Measurements from ENCODE around the gene EFNB3.
A peak's percentile ranks its signal among the peaks of the same experiment; 100 is the strongest.

Gene EFNB3

GRCh38 chr17:7687072-7687907 is 17.7 kb upstream of the EFNB3 start, which contains the start of gene TP53:
Gene TP53, minus strand, starts transcription at chr17:7687490. Its CDS starts 10,896 bp downstream, at chr17:7676594.
- Histone ChIP-seq H3K27ac (ENCODE audit: low read depth, low read length) (peak within 1 kb of the TSS; percentile 84), H3K9me3 (ENCODE audit: insufficient read depth, low read length) (no peaks in the 10 kb centered on the region), H3K79me2 (ENCODE audit: insufficient read depth, low read length) (peaks cover 60% of the 10 kb centered on the region), H3K27me3 (ENCODE audit: low read length) (no peaks in the 10 kb centered on the region), H3K4me3 (ENCODE audit: insufficient read depth, low read length, poor library complexity, severe bottlenecking) (peak within 1 kb of the TSS; percentile 88), H3K9ac (ENCODE audit: low read length) (peak within 1 kb of the TSS; percentile 87), H4K20me1 (ENCODE audit: low read depth, low read length) (peaks cover 25% of the 10 kb centered on the region), H3K9me2 (replicated peaks; ENCODE audit: insufficient read depth, low read length) (no peaks in the 10 kb centered on the region), H3F3A (ENCODE audit: insufficient read depth) (peaks cover 15% of the 10 kb centered on the region), H3K36me3 (ENCODE audit: low read length) (peaks cover 18% of the 10 kb centered on the region), H2AFZ (ENCODE audit: low read depth, low read length, severe bottlenecking) (peak within 1 kb of the TSS; percentile 72), H3K4me2 (ENCODE audit: low read depth, low read length, poor library complexity, severe bottlenecking) (peak within 1 kb of the TSS; percentile 78)
- no peak for TF ChIP-seq EZH2phosphoT487 (conservative IDR thresholded peaks at IDR 0.05; ENCODE audit: low read length)
- TF ChIP-seq, protein P1, sequence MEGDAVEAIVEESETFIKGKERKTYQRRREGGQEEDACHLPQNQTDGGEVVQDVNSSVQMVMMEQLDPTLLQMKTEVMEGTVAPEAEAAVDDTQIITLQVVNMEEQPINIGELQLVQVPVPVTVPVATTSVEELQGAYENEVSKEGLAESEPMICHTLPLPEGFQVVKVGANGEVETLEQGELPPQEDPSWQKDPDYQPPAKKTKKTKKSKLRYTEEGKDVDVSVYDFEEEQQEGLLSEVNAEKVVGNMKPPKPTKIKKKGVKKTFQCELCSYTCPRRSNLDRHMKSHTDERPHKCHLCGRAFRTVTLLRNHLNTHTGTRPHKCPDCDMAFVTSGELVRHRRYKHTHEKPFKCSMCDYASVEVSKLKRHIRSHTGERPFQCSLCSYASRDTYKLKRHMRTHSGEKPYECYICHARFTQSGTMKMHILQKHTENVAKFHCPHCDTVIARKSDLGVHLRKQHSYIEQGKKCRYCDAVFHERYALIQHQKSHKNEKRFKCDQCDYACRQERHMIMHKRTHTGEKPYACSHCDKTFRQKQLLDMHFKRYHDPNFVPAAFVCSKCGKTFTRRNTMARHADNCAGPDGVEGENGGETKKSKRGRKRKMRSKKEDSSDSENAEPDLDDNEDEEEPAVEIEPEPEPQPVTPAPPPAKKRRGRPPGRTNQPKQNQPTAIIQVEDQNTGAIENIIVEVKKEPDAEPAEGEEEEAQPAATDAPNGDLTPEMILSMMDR (IDR thresholded peaks at IDR 0.05; ENCODE audit: insufficient read depth, low read length, poor library complexity, severe bottlenecking) = no peak

- no peaks in the 10 kb centered on the region for H3K9me2 ChIP-seq (replicated peaks; ENCODE audit: insufficient read depth, low read length)
- peaks cover 53% of the 10 kb centered on the region for H3K79me2 ChIP-seq (ENCODE audit: insufficient read depth, low read length)
- H3K9ac ChIP-seq (ENCODE audit: low read length) = peak within 1 kb of the TSS; percentile 87
- peak within 1 kb of the TSS; percentile 88 for H3K4me3 ChIP-seq (ENCODE audit: insufficient read depth, low read length, poor library complexity, severe bottlenecking)
- TF ChIP-seq, protein P1 (IDR thresholded peaks at IDR 0.05; ENCODE audit: insufficient read depth, low read length, poor library complexity, severe bottlenecking) = peak; percentile 99
- no peak for TF ChIP-seq EZH2phosphoT487 (conservative IDR thresholded peaks at IDR 0.05; ENCODE audit: low read length)
- no peaks in the 10 kb centered on the region for H3K9me3 ChIP-seq (ENCODE audit: insufficient read depth, low read length)
- H4K20me1 ChIP-seq (ENCODE audit: low read depth, low read length) = peaks cover 20% of the 10 kb centered on the region
- H3K27me3 ChIP-seq (ENCODE audit: low read length) = no peaks in the 10 kb centered on the region
- peak within 1 kb of the TSS; percentile 72 for H2AFZ ChIP-seq (ENCODE audit: low read depth, low read length, severe bottlenecking)
- peaks cover 15% of the 10 kb centered on the region for H3K36me3 ChIP-seq (ENCODE audit: low read length)
- peaks cover 15% of the 10 kb centered on the region for H3F3A ChIP-seq (ENCODE audit: insufficient read depth)
- H3K4me2 ChIP-seq (ENCODE audit: low read depth, low read length, poor library complexity, severe bottlenecking) = peak within 1 kb of the TSS; percentile 78
- H3K27ac ChIP-seq (ENCODE audit: low read depth, low read length) = peak within 1 kb of the TSS; percentile 84
Measured at GRCh38 chr17:7687908-7688807, 16.8 kb upstream of the EFNB3 start, which contains the start of gene WRAP53. Gene WRAP53, plus strand, starts transcription at chr17:7688477. Its CDS starts 172 bp downstream, at chr17:7688649.

GRCh38 chr17:7688808-7689316 is 16.1 kb upstream of the EFNB3 start:
- Histone ChIP-seq H3K4me3 (ENCODE audit: insufficient read depth, low read length, poor library complexity, severe bottlenecking) (peak overlapping the region; percentile 88), H3K9me3 (ENCODE audit: insufficient read depth, low read length) (no peaks in the 10 kb centered on the region), H3K36me3 (ENCODE audit: low read length) (peaks cover 15% of the 10 kb centered on the region), H3K9ac (ENCODE audit: low read length) (peak overlapping the region; percentile 87), H3K9me2 (replicated peaks; ENCODE audit: insufficient read depth, low read length) (no peaks in the 10 kb centered on the region), H3F3A (ENCODE audit: insufficient read depth) (peaks cover 15% of the 10 kb centered on the region), H3K79me2 (ENCODE audit: insufficient read depth, low read length) (peaks cover 46% of the 10 kb centered on the region), H2AFZ (ENCODE audit: low read depth, low read length, severe bottlenecking) (peak overlapping the region; percentile 72), H3K4me2 (ENCODE audit: low read depth, low read length, poor library complexity, severe bottlenecking) (peak overlapping the region; percentile 78), H3K27ac (ENCODE audit: low read depth, low read length) (peak overlapping the region; percentile 37), H4K20me1 (ENCODE audit: low read depth, low read length) (peaks cover 18% of the 10 kb centered on the region), H3K27me3 (ENCODE audit: low read length) (no peaks in the 10 kb centered on the region)
- TF ChIP-seq, protein P1 (IDR thresholded peaks at IDR 0.05; ENCODE audit: insufficient read depth, low read length, poor library complexity, severe bottlenecking) = no peak
- TF ChIP-seq EZH2phosphoT487 (conservative IDR thresholded peaks at IDR 0.05; ENCODE audit: low read length) = no peak
